NT2/D1 (cell line): ENCODE results near the gene ZNF710.

Experiments
- SUZ12 ChIP-seq: IDR thresholded peaks from 2 replicates; pipeline ENCODE4 v1.6.1; 2011; ENCODE audit not compliant: insufficient read length, insufficient read depth; ENCODE audit errors: extremely low read depth
- YY1 ChIP-seq: IDR thresholded peaks from 2 replicates; pipeline ENCODE4 v1.6.1; 2011; ENCODE audit not compliant: insufficient read length, insufficient read depth
- ZNF274 ChIP-seq: IDR thresholded peaks from 2 replicates; pipeline ENCODE4 v1.6.1; 2011; ENCODE audit warnings: mild to moderate bottlenecking, low read depth, low read length

DNA sequence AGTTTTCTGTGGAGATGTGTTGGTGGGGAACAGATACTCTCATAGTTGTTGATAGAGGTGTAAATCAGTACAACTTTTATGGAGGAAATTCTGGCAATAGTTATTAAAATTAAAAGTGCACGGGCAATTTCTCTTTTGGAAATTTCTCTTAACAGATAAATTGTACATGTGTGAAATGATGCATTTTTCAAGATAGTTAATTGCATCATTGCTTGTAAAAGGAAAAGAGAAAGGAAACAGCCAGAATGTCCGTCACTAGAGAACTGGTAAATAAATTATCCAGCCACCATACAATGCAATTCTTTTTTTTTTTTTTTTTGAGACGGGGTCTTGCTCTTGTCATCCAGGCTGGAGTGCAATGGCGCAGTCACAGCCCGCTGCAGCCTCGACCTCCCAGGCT is 14.2 kb downstream of the ZNF710 start:
- no peak for TF ChIP-seq SUZ12
- TF ChIP-seq ZNF274, result no peak
- no peak for TF ChIP-seq YY1
